ENCODE data around the gene RPS6KA5. TPM values are rescaled to one million over a fixed set of nuclear protein-coding genes. Genes with fewer than 3 reads are reported as not detected.

RPS6KA5 gene
- total RNA-seq, 1 experiment from 2014 or later, result 8.6 TPM

DNA sequence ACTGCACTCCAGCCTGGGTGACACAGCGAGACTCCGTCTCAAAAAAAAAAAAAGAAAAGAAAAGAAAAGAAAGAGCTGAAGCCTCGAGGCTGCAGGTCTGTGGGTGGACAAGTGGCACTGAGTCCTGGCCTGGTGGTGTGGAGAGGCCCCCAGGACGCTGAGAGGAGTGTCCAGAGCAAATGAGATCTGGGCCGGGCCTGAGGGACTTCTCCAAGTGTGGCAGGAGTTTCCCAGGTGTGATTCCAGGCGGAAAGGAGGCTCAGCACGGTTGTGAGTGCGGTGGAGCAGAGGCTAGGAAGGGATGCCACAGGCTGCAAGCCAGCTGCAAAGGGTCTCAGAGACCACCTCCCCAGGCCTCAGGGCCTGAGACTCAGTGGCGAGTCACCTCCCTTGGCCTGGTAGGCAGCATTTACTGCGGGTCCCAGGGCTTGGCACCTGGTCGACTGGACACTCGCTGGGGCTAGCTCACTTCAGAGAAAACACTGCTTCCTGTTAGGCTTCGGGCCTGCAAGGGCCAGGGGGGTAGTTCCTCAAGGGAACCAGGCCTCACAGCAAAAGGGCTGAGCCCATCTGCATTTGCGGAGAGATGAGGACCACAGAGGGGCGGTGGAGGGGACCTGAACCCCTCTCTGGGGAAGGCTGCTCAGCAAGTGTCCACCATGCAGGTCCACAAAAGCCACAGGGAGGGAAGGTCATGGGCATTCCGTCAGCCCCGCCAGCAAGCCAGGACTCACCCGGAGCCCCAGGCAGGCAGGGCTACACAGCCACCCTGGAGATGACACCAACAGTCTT, 256.0 kb downstream of the RPS6KA5 start:
- TF ChIP-seq EZH2phosphoT487 (IDR thresholded peaks at IDR 0.05; ENCODE audit: borderline replicate concordance, low read length), result no peak
- TF ChIP-seq EZH2 (IDR thresholded peaks at IDR 0.05; ENCODE audit: low read length, unreplicated experiment), result no peak
- TF ChIP-seq, protein P1, sequence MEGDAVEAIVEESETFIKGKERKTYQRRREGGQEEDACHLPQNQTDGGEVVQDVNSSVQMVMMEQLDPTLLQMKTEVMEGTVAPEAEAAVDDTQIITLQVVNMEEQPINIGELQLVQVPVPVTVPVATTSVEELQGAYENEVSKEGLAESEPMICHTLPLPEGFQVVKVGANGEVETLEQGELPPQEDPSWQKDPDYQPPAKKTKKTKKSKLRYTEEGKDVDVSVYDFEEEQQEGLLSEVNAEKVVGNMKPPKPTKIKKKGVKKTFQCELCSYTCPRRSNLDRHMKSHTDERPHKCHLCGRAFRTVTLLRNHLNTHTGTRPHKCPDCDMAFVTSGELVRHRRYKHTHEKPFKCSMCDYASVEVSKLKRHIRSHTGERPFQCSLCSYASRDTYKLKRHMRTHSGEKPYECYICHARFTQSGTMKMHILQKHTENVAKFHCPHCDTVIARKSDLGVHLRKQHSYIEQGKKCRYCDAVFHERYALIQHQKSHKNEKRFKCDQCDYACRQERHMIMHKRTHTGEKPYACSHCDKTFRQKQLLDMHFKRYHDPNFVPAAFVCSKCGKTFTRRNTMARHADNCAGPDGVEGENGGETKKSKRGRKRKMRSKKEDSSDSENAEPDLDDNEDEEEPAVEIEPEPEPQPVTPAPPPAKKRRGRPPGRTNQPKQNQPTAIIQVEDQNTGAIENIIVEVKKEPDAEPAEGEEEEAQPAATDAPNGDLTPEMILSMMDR (conservative IDR thresholded peaks at IDR 0.05; ENCODE audit: low read depth, low read length), result no peak
- Histone ChIP-seq H3K27me3 (ENCODE audit: low read length) (no peaks in the 10 kb centered on the region), H3K9me2 (replicated peaks; ENCODE audit: low read length) (no peaks in the 10 kb centered on the region), H3K36me3 (ENCODE audit: low read depth, low read length) (no peaks in the 10 kb centered on the region), H3K27ac (ENCODE audit: low read length) (no peak overlapping the region), H3K9me3 (ENCODE audit: low read length) (no peaks in the 10 kb centered on the region), H2AFZ (ENCODE audit: low read length) (no peak overlapping the region), H3K4me3 (ENCODE audit: low read length) (no peak overlapping the region), H3K4me2 (ENCODE audit: low read length) (no peak overlapping the region), H3K4me1 (ENCODE audit: insufficient read depth, low read length) (peaks cover 8% of the 10 kb centered on the region), H4K20me1 (ENCODE audit: low read length) (no peaks in the 10 kb centered on the region), H3K79me2 (ENCODE audit: low read length) (peaks cover 4% of the 10 kb centered on the region; the same call in 1 of the 2 replicates), H3K9ac (ENCODE audit: low read length) (no peak overlapping the region), H3F3A (ENCODE audit: low read length, unreplicated experiment) (no peaks in the 10 kb centered on the region)
- no peak for ATAC-seq
- intact Hi-C loops (cut with micrococcal nuclease), result no loop called here
- POLR2A ChIA-PET (ENCODE audit: unreplicated experiment), result interaction anchor here (0.7 kb wide), 1 partner anchor 10 kb away, joined by 6 read pairs; no protein-coding TSS in a partner anchor
- BruUV-seq (replicated peaks), result no TSS peak
- CTCF ChIA-PET, result interaction anchor here (0.6 to 0.7 kb wide), 2 partner anchors 46 to 201 kb away, joined by 3 to 5 read pairs; no protein-coding TSS in a partner anchor
- no peak for DNase-seq

DNA sequence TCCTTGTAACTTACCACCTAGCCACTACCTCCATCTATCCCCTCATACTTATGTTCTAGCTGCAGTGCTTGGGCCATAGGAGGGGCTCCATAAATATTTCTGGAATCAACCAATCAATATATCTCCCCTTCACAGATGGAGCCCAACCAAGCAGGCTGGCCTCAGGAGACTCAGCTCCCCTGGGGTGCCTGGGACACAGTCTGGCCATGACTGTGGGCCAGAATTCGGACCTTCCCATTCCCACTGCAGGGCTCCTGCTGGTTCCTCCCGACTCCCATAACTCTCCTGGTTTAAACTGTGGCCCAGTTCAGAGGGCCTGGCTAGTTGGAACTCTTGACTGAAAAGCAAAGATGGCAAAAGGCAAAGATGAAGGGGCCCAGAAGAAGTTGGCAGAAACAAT, 257.2 kb downstream of the RPS6KA5 start:
- POLR2A ChIA-PET (ENCODE audit: unreplicated experiment), result no interaction called here
- no peak overlapping the region for H2AFZ ChIP-seq (ENCODE audit: low read length)
- no peak for ATAC-seq
- no peaks in the 10 kb centered on the region for H3K27me3 ChIP-seq (ENCODE audit: low read length)
- H3K9ac ChIP-seq (ENCODE audit: low read length), result no peak overlapping the region
- H3F3A ChIP-seq (ENCODE audit: low read length, unreplicated experiment), result no peaks in the 10 kb centered on the region
- H3K4me2 ChIP-seq (ENCODE audit: low read length), result no peak overlapping the region
- intact Hi-C loops (cut with micrococcal nuclease), result no loop called here
- H3K9me3 ChIP-seq (ENCODE audit: low read length), result no peaks in the 10 kb centered on the region
- H3K79me2 ChIP-seq (ENCODE audit: low read length), result no peaks in the 10 kb centered on the region
- H3K4me3 ChIP-seq (ENCODE audit: low read length), result no peak overlapping the region
- no TSS peak for BruUV-seq (replicated peaks)
- CTCF ChIA-PET, result no interaction called here
- no peak for TF ChIP-seq EZH2 (IDR thresholded peaks at IDR 0.05; ENCODE audit: low read length, unreplicated experiment)
- TF ChIP-seq EZH2phosphoT487 (IDR thresholded peaks at IDR 0.05; ENCODE audit: borderline replicate concordance, low read length), result no peak
- TF ChIP-seq, protein P1 (conservative IDR thresholded peaks at IDR 0.05; ENCODE audit: low read depth, low read length), result no peak
- no peaks in the 10 kb centered on the region for H3K36me3 ChIP-seq (ENCODE audit: low read depth, low read length)
- DNase-seq, result no peak
- H3K27ac ChIP-seq (ENCODE audit: low read length), result no peak overlapping the region
- no peaks in the 10 kb centered on the region for H4K20me1 ChIP-seq (ENCODE audit: low read length)
- H3K9me2 ChIP-seq (replicated peaks; ENCODE audit: low read length), result no peaks in the 10 kb centered on the region
- peaks cover 8% of the 10 kb centered on the region for H3K4me1 ChIP-seq (ENCODE audit: insufficient read depth, low read length)

DNA sequence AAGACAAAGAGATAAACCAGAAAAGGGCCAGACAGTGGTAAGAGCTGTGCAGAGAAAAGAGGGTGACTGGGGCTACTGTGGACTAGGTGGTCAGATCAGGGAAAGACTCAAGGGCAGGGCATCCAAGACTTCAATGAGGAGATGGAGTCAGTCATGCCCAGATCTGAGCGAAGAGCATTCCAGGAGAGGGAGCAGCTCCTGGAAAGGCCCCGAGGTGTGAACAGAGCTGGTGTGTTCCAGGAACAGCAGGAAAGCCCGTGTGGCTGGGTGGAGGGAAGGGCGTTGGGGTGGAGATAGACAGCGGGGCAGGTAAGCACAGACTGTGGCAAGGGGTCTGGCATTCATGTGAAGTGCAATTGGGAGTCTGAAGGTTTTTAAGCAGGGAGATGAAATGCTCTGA, 261.0 kb downstream of the RPS6KA5 start:
- no peaks in the 10 kb centered on the region for H3K9me3 ChIP-seq (ENCODE audit: low read length)
- TF ChIP-seq, protein P1 (conservative IDR thresholded peaks at IDR 0.05; ENCODE audit: low read depth, low read length), result no peak
- TF ChIP-seq EZH2 (IDR thresholded peaks at IDR 0.05; ENCODE audit: low read length, unreplicated experiment) (no peak), EZH2phosphoT487 (IDR thresholded peaks at IDR 0.05; ENCODE audit: borderline replicate concordance, low read length) (no peak)
- DNase-seq (no peak), ATAC-seq (no peak)
- no peaks in the 10 kb centered on the region for H3F3A ChIP-seq (ENCODE audit: low read length, unreplicated experiment)
- no peak overlapping the region for H3K9ac ChIP-seq (ENCODE audit: low read length)
- ChIA-PET CTCF (no interaction called here), POLR2A (ENCODE audit: unreplicated experiment) (no interaction called here)
- H3K9me2 ChIP-seq (replicated peaks; ENCODE audit: low read length), result no peaks in the 10 kb centered on the region
- H3K27ac ChIP-seq (ENCODE audit: low read length), result no peak overlapping the region
- no peak overlapping the region for H3K4me2 ChIP-seq (ENCODE audit: low read length)
- H3K79me2 ChIP-seq (ENCODE audit: low read length), result peaks cover 5% of the 10 kb centered on the region; the same call in 1 of the 2 replicates
- H2AFZ ChIP-seq (ENCODE audit: low read length), result no peak overlapping the region
- H3K4me1 ChIP-seq (ENCODE audit: insufficient read depth, low read length), result peaks cover 24% of the 10 kb centered on the region
- intact Hi-C loops (cut with micrococcal nuclease), result no loop called here
- no peaks in the 10 kb centered on the region for H4K20me1 ChIP-seq (ENCODE audit: low read length)
- no peaks in the 10 kb centered on the region for H3K36me3 ChIP-seq (ENCODE audit: low read depth, low read length)
- no peaks in the 10 kb centered on the region for H3K27me3 ChIP-seq (ENCODE audit: low read length)
- H3K4me3 ChIP-seq (ENCODE audit: low read length), result no peak overlapping the region
- no TSS peak for BruUV-seq (replicated peaks)

Data from PC-3 (cell line).